GM21576 (cell line): Measurements from ENCODE around the gene TGFBR2.

Experiments
- ATAC-seq: cut with Tn5 transposase; IDR thresholded peaks from one replicate; pipeline ENCODE4 v1.9.1; 2021; ENCODE audit warnings: mild to moderate bottlenecking, moderate library complexity; ENCODE audit not compliant: unreplicated experiment

The TGFBR2 gene

GRCh38 chr3:30688776-30689641 lies 82.6 kb downstream of the TGFBR2 start:
- no peak for ATAC-seq

- no peak for ATAC-seq
Observed at GRCh38 chr3:30690199-30690598, 83.8 kb downstream of the TGFBR2 start.

GRCh38 chr3:30691249-30691880 lies 85.0 kb downstream of the TGFBR2 start:
- no peak for ATAC-seq

DNA sequence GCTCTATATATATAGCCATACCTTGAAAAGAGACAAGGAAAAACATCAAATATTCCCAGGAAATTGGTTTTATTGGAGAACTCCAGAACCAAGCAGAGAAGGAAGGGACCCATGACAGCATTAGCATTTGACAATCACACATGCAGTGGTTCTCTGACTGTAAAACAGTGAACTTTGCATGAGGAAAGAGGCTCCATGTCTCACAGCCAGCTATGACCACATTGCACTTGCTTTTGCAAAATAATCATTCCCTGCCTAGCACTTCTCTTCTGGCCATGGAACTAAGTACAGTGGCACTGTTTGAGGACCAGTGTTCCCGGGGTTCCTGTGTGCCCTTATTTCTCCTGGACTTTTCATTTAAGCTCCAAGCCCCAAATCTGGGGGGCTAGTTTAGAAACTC lies 85.5 kb downstream of the TGFBR2 start:
- ATAC-seq, result no peak

GRCh38 chr3:30692498-30693130 lies 86.2 kb downstream of the TGFBR2 start:
- no peak for ATAC-seq

- ATAC-seq, result peak; percentile 97
Observed at GRCh38 chr3:30693470-30694120, 87.2 kb downstream of the TGFBR2 start.

- no peak for ATAC-seq
Observed at GRCh38 chr3:30694148-30694547, 87.7 kb downstream of the TGFBR2 start.

DNA sequence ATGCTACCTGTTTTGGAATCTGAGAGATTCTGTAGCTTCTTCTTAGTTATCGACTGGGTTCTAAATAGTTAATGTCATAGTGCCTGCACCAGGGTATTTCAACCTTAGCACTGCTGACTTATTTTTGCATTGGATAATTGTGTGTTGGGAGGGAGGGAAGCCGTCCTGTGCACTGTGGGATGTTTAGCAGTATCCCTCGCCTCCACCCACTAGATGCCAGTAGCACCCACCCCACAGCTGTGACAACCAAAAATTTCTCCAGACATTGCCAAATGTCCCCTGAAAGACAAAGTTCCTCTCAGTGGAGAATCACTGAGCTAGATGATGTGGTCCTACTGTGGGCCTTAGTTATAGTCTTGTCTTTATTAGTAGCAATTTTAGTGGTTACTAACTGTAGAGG lies 88.3 kb downstream of the TGFBR2 start:
- no peak for ATAC-seq

DNA sequence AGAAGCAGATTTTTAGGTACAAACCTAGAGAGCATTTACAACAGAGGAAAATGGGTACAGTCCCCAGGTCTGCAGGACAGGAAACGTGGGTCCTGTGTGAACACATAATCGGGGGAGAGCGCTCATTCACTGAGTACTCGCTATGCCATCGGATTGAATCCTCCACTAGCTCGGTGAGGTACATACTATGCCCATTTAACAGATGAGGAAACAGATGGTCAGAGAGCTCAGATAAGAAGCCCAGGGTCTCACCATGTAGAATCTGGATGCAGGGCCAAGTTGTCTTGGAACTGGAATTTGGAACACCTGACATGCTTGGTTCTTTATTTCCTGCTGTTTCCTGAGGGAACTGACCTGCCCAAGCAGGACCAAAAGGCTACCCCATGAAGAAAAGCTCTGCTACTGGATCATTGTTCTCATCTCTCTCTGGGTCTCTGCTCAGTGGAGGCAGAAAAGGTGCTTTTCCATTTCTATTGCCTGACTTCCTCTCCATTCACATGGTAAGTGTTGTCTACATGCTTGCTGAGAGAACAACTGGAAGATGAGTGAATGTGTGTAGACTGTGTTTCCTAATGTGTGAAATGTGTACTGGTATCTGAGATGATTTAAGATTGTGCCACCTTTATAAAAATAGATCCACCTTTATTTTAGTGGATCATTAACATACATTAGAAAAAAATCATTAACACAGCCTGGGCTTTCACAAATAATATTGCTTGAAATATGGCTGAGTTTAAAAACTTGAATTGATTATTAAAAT lies 89.1 kb downstream of the TGFBR2 start:
- ATAC-seq, result no peak

- ATAC-seq, result no peak
Observed at GRCh38 chr3:30696403-30696819, 90.0 kb downstream of the TGFBR2 start.

- no peak for ATAC-seq
Observed at GRCh38 chr3:30696896-30697295, 90.5 kb downstream of the TGFBR2 start.

DNA sequence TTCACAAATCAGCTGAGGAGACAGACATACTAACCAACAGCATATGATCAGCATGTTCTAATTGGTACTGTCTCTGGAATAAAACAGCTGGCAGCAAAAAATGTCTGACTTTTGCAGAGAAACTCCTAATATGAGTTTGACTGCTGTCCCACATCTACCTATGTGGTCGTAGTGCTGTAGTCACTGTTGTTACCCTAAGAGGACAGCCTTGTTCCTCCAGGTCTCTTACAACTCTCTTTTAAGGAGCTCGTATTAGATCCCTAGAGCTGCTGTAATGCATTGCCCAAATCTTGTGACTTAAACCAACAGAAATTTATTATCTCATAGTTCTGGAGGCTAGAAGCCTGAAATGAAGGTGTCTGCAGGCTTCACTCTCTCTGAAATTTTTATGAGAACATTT lies 92.1 kb downstream of the TGFBR2 start:
- ATAC-seq, result no peak

GRCh38 chr3:30699927-30700326 lies 93.5 kb downstream of the TGFBR2 start:
- ATAC-seq, result no peak

GRCh38 chr3:30700702-30701321 lies 94.4 kb downstream of the TGFBR2 start:
- no peak for ATAC-seq

DNA sequence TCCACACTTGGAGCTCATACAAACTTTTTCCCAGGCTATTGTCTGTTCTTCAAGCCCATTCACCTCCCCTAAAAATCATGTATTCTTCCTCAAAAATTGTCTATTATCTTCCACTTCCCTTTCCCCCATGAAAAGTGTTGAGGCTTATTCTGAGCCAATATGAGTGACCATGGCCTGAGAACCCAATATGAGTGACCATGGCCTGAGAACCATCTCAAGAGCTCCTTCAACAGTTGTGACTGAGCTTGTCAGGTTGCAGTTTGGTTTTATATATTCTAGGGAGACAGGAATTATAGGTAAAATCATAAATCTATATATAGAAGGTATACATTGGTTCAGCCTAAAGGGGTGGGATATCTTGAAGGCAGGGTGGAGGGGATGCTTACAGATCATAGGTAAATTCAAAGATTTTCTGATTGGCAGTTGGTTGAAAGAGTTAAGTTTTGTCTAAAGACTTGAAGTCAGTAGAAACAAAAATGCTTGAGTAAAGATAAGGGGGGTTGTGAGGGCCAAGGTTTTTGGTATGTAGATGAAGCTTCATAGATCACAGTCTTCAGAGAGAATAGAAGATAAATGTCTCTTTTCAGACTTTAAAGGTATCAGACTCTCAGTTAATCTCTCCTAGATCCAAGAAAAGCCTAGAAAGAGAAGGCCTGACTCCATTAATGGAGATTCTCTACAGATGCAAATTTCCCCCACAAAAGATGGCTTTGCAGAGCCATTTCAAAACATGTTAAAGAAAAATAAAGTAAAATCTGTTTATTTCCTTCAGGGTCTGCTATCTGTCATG lies 95.8 kb downstream of the TGFBR2 start:
- no peak for ATAC-seq

- ATAC-seq, result no peak
Observed at GRCh38 chr3:30702828-30703397, 96.5 kb downstream of the TGFBR2 start.

DNA sequence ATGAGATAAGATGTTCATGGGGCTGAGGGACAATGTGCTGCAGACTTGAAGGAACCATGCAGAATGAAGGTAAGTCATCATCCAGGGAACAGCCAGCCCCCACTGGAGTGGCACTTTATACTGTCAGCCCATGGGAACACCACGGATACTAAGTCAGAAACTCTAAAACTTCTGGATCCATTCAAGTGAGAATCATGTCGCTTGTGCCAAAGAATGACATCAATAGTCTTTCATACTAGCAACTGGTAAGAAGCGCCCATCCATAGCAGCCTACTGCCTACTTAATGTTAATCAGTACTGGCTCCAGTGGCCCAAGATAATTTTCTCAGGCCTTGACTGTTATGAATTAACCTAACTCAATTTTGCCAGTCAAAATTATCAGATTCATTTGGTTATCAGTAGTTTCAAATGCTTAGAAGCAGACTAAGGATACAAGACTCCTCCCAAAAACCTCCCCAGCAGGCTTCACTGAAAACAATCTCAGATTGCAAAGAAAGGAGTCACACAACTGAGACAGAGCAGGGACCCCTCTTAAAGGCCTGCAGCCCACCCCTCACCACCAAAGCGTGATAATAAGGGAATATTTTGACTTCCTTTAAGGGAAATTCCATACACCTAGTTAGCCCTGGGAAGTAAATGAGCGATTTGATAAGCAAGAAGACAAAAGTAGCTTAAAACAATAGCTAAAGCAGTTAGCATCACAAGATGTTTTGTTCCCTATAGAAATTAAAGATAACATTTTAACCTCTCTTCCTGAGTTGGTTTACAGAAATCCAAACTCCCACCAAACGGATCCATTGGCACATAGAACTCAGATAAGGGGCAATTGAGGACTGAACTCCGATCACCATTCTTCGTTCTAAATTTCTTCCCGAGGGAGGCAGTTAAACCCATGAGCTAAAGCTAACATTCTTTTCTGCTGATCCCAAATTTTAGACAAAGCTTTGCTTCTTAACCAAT lies 98.8 kb downstream of the TGFBR2 start:
- ATAC-seq, result no peak

DNA sequence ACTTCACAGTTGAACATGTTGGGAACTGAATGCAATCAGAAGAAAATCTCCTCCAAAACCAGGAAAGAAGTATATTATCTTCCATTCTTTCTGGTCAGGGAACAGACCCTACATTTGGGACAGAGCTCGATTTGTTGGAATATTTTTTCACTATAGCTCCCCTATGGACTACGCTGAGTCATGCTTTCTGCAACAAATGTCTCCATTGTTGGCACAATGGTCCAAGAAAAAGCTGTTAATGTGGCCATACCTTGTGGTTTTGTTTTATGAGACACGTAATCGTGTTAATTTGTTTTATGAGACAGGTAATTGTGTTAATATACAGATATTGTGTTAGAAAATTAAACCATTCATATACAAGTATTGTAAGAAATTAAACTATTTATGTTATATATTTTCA lies 101.4 kb downstream of the TGFBR2 start:
- no peak for ATAC-seq
